ENCODE data around the gene BRCA1.

DNA sequence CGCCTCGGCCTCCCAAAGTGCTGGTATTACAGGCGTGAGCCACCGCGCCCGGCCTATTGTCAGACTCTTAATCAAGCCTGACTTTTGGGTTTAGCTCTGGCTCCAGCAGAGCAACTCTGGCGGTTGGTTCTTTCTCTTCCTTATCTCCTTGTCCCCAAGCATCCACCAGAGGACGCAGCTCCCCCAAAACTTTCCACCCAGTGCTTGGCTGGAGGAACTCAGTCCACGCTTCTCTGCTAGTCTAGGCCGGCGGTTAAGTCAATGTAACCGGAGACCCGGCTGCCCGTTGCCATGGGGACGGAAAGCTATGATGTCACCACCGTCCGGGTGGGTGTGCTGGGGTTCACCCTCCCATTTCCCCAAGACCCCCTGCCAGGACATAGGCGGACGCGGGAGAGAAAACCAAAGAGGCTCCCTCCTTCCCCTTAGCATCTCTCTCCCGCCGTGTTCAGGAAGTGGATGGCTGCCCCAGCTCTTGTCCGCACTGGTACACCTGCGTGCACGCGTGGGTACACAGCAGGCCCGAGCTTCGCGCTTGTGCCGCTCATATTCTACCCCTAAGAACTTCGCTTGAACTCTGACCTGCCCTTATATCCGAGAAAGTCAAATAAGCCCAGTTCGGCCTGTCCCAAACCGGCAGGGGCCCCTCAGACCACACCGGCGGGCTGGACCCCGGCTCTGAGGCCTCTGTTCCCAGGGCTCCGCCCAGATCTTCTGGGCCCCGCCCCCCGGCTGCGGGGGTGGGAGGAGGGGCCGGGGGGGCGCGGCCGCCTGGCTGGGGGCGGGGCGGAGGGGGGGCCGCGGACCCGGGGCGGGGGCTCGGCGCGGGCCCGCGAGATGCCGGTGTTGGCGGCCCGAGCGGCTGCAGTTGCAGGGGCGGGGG is 100.5 kb downstream of the BRCA1 start, which contains the start of gene RND2:
- TF ChIP-seq TCF4 (CRISPR knock-in tag; IDR thresholded peaks at IDR 0.05; ENCODE audit: borderline replicate concordance) = no peak
- TF ChIP-seq PPARA (CRISPR knock-in tag; IDR thresholded peaks at IDR 0.05; ENCODE audit: borderline replicate concordance) = no peak
- TF ChIP-seq, protein P1, sequence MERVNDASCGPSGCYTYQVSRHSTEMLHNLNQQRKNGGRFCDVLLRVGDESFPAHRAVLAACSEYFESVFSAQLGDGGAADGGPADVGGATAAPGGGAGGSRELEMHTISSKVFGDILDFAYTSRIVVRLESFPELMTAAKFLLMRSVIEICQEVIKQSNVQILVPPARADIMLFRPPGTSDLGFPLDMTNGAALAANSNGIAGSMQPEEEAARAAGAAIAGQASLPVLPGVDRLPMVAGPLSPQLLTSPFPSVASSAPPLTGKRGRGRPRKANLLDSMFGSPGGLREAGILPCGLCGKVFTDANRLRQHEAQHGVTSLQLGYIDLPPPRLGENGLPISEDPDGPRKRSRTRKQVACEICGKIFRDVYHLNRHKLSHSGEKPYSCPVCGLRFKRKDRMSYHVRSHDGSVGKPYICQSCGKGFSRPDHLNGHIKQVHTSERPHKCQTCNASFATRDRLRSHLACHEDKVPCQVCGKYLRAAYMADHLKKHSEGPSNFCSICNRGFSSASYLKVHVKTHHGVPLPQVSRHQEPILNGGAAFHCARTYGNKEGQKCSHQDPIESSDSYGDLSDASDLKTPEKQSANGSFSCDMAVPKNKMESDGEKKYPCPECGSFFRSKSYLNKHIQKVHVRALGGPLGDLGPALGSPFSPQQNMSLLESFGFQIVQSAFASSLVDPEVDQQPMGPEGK (CRISPR knock-in tag; IDR thresholded peaks at IDR 0.05; ENCODE audit: borderline replicate concordance) = no peak
- TF ChIP-seq ZNF70 (CRISPR knock-in tag; IDR thresholded peaks at IDR 0.05) = no peak
- no peak for TF ChIP-seq RARB (CRISPR knock-in tag; IDR thresholded peaks at IDR 0.05)
- TF ChIP-seq ZFP30 (CRISPR knock-in tag; IDR thresholded peaks at IDR 0.05) = no peak
- TF ChIP-seq, protein P2, sequence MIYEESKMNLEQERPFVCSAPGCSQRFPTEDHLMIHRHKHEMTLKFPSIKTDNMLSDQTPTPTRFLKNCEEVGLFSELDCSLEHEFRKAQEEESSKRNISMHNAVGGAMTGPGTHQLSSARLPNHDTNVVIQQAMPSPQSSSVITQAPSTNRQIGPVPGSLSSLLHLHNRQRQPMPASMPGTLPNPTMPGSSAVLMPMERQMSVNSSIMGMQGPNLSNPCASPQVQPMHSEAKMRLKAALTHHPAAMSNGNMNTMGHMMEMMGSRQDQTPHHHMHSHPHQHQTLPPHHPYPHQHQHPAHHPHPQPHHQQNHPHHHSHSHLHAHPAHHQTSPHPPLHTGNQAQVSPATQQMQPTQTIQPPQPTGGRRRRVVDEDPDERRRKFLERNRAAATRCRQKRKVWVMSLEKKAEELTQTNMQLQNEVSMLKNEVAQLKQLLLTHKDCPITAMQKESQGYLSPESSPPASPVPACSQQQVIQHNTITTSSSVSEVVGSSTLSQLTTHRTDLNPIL (CRISPR knock-in tag; IDR thresholded peaks at IDR 0.05; ENCODE audit: low read depth) = no peak
- TF ChIP-seq ZFP3 (CRISPR knock-in tag; IDR thresholded peaks at IDR 0.05) = no peak
- TF ChIP-seq, protein P3, sequence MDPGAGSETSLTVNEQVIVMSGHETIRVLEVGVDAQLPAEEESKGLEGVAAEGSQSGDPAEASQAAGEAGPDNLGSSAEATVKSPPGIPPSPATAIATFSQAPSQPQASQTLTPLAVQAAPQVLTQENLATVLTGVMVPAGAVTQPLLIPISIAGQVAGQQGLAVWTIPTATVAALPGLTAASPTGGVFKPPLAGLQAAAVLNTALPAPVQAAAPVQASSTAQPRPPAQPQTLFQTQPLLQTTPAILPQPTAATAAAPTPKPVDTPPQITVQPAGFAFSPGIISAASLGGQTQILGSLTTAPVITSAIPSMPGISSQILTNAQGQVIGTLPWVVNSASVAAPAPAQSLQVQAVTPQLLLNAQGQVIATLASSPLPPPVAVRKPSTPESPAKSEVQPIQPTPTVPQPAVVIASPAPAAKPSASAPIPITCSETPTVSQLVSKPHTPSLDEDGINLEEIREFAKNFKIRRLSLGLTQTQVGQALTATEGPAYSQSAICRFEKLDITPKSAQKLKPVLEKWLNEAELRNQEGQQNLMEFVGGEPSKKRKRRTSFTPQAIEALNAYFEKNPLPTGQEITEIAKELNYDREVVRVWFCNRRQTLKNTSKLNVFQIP (CRISPR knock-in tag; IDR thresholded peaks at IDR 0.05; ENCODE audit: borderline replicate concordance, low read depth) = no peak
- TF ChIP-seq ISL1 (CRISPR knock-in tag; IDR thresholded peaks at IDR 0.05) = no peak
